Natural killer cell (primary cell): ENCODE results near the gene KRTAP13-2. TPM values are rescaled to one million over a fixed set of nuclear protein-coding genes. Genes with fewer than 3 reads are reported as not detected.

Experiments used
- ATAC-seq, 3 donors: fragments of 150-1000 bp in 2 of 3; fragments of 200-7000 bp in 1 of 3; cut with Tn5 transposase; 1 replicate in 1 of 3; 2 replicates in 2 of 3; pipeline ENCODE4 v1.10.0; 2021; ENCODE audit warnings: mild to moderate bottlenecking in 2 of 3, moderate library complexity in 2 of 3
- DNase-seq, 2 donors: peaks; one replicate each; pipeline versions ENCODE4 v3.0.0 to v3.0.0-alpha.2; 2013 to 2021; ENCODE audit warnings: mixed read lengths in 1 of 2
- H3K27ac ChIP-seq: one replicate; pipeline ENCODE4 v1.5.1; 2013; ENCODE audit warnings: mild to moderate bottlenecking, low read length
- H3K27me3 ChIP-seq: one replicate; pipeline ENCODE4 v1.6.1; 2013; ENCODE audit warnings: low read length; ENCODE audit not compliant: control insufficient read depth, insufficient read depth
- H3K36me3 ChIP-seq: one replicate; pipeline ENCODE4 v1.6.1; 2013; ENCODE audit warnings: low read length; ENCODE audit not compliant: control insufficient read depth, insufficient read depth
- H3K4me1 ChIP-seq: one replicate; pipeline ENCODE4 v1.6.1; 2013; ENCODE audit warnings: low read length; ENCODE audit not compliant: control insufficient read depth, insufficient read depth
- H3K4me3 ChIP-seq: one replicate; pipeline ENCODE4 v1.5.1; 2013; ENCODE audit warnings: low read length
- H3K9me3 ChIP-seq: one replicate; pipeline ENCODE4 v1.6.1; 2013; ENCODE audit warnings: low read length; ENCODE audit not compliant: control insufficient read depth, insufficient read depth
- H3K27ac Mint-ChIP-seq, 2 donors: one replicate each; pipeline ENCODE4 v1.8.0; 2022; ENCODE audit warnings: mild to moderate bottlenecking in 2 of 2, mixed read lengths in 2 of 2, moderate library complexity in 1 of 2
- H3K27me3 Mint-ChIP-seq, 2 donors: one replicate each; pipeline ENCODE4 v1.8.0; 2022; ENCODE audit warnings: low read depth in 2 of 2, mixed read lengths in 2 of 2
- H3K36me3 Mint-ChIP-seq: one replicate; pipeline ENCODE4 v1.8.0; 2022; ENCODE audit warnings: mixed read lengths
- H3K4me1 Mint-ChIP-seq, 2 donors: one replicate each; pipeline ENCODE4 v1.8.0; 2022; ENCODE audit warnings: mixed read lengths in 2 of 2
- H3K4me3 Mint-ChIP-seq: one replicate; pipeline ENCODE4 v1.8.0; 2022; ENCODE audit warnings: mild to moderate bottlenecking, moderate library complexity, mixed read lengths
- H3K9me3 Mint-ChIP-seq, 2 donors: one replicate each; pipeline ENCODE4 v1.8.0; 2022; ENCODE audit warnings: mixed read lengths in 2 of 2
- CTCF ChIP-seq: fragments of 200-600 bp; IDR thresholded peaks from one replicate; pipeline ENCODE4 v1.8.0; 2022; ENCODE audit warnings: antibody characterized with exemption
- WGBS: methylation state at CpG from one replicate; pipeline ENCODE4 v1.1.7; 2013; ENCODE audit warnings: missing lambda C conversion rate; ENCODE audit not compliant: insufficient coverage; 5-methylcytosine and 5-hydroxymethylcytosine counted together
- intact Hi-C: fragments of 100-400 bp; cut with micrococcal nuclease; formaldehyde crosslinking; loops from one replicate; pipeline ENCODE4 v1.14.2; 2022
- total RNA-seq, 4 donors: library from RNA; stranded (reverse); fragments of 120-200 nt in 1 of 4; gene quantifications; one replicate each; pipeline versions ENCODE4 v1.2.3 to v1.2.4, GENCODE V29; 2013 to 2022

The KRTAP13-2 gene, protein sequence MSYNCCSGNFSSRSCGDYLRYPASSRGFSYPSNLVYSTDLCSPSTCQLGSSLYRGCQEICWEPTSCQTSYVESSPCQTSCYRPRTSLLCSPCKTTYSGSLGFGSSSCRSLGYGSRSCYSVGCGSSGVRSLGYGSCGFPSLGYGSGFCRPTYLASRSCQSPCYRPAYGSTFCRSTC
- not detected for total RNA-seq
- not detected for total RNA-seq (2013)

DNA sequence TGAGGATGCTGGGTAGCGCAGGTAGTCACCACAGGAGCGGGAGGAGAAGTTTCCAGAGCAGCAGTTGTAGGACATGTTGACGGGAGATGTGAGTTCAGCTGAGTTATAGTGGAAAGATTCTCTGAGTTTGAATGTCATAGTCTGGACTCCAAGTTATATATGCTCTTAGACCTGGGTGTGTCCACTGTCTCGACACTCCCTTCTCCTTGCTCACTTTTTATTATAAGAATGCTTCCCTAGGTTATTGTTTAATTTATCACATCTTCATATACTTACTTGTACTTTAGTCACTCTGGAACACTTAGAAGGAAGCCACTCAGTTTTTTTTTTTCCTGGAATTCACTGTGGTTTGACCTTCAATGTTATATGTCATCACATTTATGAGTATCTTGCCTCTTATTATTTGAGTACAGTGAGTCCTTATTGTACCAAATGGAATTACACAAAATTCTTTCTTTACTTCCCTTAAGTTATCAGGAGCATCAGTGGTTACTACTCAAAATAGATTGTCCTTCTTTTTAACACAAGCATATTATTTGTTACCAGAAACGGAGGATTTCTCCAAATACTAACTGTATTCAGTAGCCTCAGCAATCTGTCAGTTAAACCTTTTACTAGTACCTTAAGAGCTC lies at the start of gene KRTAP13-2:
Gene KRTAP13-2 (minus strand): TSS at position 133 of the 632 bp plus-strand sequence. CDS start 58 bp downstream, at position 75.
- H3K36me3 ChIP-seq: no peaks in the 10 kb centered on the region
- Mint-ChIP-seq H3K4me3 (no peak within 1 kb of the TSS), H3K4me1 (no peaks in the 10 kb centered on the region), H3K27ac (no peak within 1 kb of the TSS), H3K9me3 (peaks cover 3 to 8% of the 10 kb centered on the region in 2 donors), H3K27me3 (no peaks in the 10 kb centered on the region), H3K36me3 (no peaks in the 10 kb centered on the region)
- DNase-seq (no peak), ATAC-seq (no peak)
- H3K4me3 ChIP-seq: no peak within 1 kb of the TSS
- H3K4me1 ChIP-seq: no peaks in the 10 kb centered on the region
- WGBS: 87% methylated on average over 5 of the region's 5 CpGs
- H3K27me3 ChIP-seq: no peaks in the 10 kb centered on the region
- no peak within 1 kb of the TSS for H3K27ac ChIP-seq
- no peaks in the 10 kb centered on the region for H3K9me3 ChIP-seq
- intact Hi-C loops: no loop called here
- no peak for TF ChIP-seq CTCF

GRCh38 chr21:30415993-30416392 lies 43.9 kb upstream of the KRTAP13-2 start:
- H3K36me3 ChIP-seq: no peaks in the 10 kb centered on the region
- no peak overlapping the region for H3K4me3 Mint-ChIP-seq
- H3K27me3 ChIP-seq: no peaks in the 10 kb centered on the region
- peaks cover 7 to 13% of the 10 kb centered on the region in 2 donors for H3K9me3 Mint-ChIP-seq
- H3K9me3 ChIP-seq: no peaks in the 10 kb centered on the region
- DNase-seq: no peak
- H3K4me3 ChIP-seq: no peak overlapping the region
- H3K36me3 Mint-ChIP-seq: peaks cover 5% of the 10 kb centered on the region
- no peak overlapping the region for H3K27ac Mint-ChIP-seq
- WGBS: 84% methylated on average over 5 of the region's 5 CpGs
- no peak for TF ChIP-seq CTCF
- no peak for ATAC-seq
- H3K27ac ChIP-seq: no peak overlapping the region
- intact Hi-C loops: no loop called here
- H3K4me1 ChIP-seq: no peaks in the 10 kb centered on the region
- no peaks in the 10 kb centered on the region for H3K27me3 Mint-ChIP-seq
- no peaks in the 10 kb centered on the region for H3K4me1 Mint-ChIP-seq

GRCh38 chr21:30408782-30409494 lies 36.9 kb upstream of the KRTAP13-2 start:
- no peak overlapping the region for H3K4me3 Mint-ChIP-seq
- DNase-seq (peak in 1 of 2 donors; percentile 2), ATAC-seq (no peak)
- Histone ChIP-seq H3K9me3 (no peaks in the 10 kb centered on the region), H3K36me3 (no peaks in the 10 kb centered on the region), H3K4me1 (no peaks in the 10 kb centered on the region), H3K4me3 (no peak overlapping the region), H3K27me3 (no peaks in the 10 kb centered on the region), H3K27ac (no peak overlapping the region)
- TF ChIP-seq CTCF: no peak
- WGBS: 58% methylated on average over 13 of the region's 14 CpGs
- intact Hi-C loops: no loop called here
- no peak overlapping the region for H3K27ac Mint-ChIP-seq
- H3K36me3 Mint-ChIP-seq: peaks cover 18% of the 10 kb centered on the region
- H3K4me1 Mint-ChIP-seq: no peaks in the 10 kb centered on the region
- peaks cover 10 to 12% of the 10 kb centered on the region in 2 donors for H3K9me3 Mint-ChIP-seq
- H3K27me3 Mint-ChIP-seq: no peaks in the 10 kb centered on the region
